Fibroblast of villous mesenchyme (primary cell): ENCODE results near the gene ADAMTS2. TPM values are rescaled to one million over a fixed set of nuclear protein-coding genes. Genes with fewer than 3 reads are reported as not detected.
"Not testable (repeated sequence)": the region's sequence is repeated elsewhere in the genome, so short reads cannot be mapped to it uniquely, and the experiment has no call there.

Experiments used
- DNase-seq: peaks from one replicate; pipeline ENCODE4 v3.0.0-alpha.2; 2010; ENCODE audit warnings: low read depth
- H3K4me3 ChIP-seq: 2 replicates; pipeline ENCODE4 v1.5.1; 2011; ENCODE audit warnings: low read depth, mild to moderate bottlenecking, low read length
- CTCF ChIP-seq: IDR thresholded peaks from 2 replicates; pipeline ENCODE4 v1.5.1; 2012; ENCODE audit warnings: low read depth, mild to moderate bottlenecking, low read length; ENCODE audit not compliant: insufficient read depth
- total RNA-seq: library from RNA; depleted of rRNA; stranded (reverse); fragments of >200 nt; gene quantifications from 2 replicates; pipeline ENCODE4 v1.2.3, GENCODE V29; 2012

ADAMTS2 gene
- total RNA-seq, 1 donor: 30.2 TPM

DNA sequence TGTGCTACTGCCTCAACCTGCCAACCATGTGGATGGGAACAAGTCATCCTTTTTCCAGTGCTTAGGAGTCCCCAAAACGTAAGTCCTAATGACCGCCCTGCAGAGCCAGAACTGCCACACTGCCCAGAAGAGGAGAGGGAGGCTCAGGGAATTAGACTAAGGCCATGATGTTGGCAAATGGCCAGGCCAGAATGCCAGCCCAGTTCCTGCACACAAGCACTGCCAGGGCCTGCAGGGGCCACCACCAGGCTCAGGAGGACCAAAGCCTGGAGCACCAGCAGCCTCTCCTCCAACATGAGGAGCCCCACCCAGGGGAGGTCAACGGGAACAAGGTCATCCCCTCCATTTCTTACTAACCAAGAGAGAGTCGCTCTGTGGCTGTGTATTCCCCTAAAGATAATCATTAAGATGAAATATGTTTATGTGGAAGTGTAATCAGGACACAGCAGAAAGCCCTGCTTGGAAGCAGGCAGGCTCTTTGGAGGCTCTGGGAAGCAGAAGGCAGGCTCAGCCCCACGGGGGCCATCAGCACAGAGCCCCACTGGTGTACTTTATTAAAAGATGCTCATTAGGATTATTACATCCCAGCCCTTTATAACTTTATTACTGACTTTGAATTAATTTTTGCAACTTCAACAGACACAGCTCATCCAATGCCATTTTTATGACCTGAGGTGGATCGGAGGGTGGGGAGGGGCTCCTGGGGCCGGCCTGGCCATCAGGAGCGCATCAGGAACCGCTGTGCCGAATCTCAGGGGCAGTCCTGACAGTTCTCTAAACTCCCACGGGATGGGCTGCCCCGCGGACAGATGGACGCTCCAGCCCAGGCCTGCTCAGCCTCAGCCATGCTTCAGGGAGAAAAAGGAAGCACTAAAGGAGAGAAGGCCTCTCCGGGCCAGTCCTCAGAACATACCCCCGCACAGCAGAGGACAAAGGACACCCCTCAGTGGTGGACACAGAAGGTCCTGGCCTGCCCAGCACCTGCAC is 127.0 kb downstream of the ADAMTS2 start:
- DNase-seq: no peak
- H3K4me3 ChIP-seq: no peak overlapping the region
- TF ChIP-seq CTCF: no peak

GRCh38 chr5:179217356-179217755 is 127.9 kb downstream of the ADAMTS2 start:
- TF ChIP-seq CTCF: no peak
- peak; percentile 74 for DNase-seq
- H3K4me3 ChIP-seq: no peak overlapping the region

DNA sequence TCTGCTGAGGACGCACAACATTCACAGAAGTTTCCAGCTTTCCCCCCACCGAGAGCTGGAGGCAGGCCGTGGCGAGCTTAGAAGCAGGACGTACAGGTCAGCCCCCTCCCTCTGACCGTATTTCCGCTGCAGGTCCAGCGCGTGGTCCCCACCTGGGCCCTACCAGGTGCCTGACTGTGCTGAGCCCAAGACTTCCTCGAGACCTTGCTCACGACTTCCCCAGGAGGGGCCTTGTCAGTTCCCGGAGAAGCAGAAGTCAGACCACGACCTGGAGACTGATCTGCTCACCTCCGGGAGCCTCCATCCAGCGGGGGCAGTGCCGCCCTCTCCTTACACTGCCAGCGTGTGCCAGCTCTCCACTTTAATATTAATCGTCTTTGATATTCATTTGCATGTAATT is 128.9 kb downstream of the ADAMTS2 start:
- DNase-seq, H3K4me3 ChIP-seq: not testable (repeated sequence)

DNA sequence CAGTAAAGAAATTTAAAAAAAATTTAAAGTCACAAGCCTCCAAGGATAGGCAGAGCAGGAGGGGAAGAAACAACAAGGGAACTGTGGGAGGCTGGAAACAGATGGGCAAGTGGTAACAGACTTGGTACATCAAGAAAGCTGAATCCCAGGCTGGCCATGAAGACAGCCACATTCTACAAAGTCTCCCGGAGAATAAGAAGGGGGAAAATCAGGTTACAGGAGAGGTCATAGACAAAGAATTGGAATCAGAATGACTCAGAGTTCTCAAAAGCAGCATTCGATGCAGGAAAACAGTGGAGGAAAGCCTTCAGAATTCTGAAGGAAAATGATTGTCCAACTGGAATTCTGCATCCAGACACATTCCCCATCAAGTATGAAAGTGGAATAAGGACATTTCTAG is 129.7 kb downstream of the ADAMTS2 start:
- peak; percentile 56 for DNase-seq
- no peak for TF ChIP-seq CTCF
- H3K4me3 ChIP-seq: no peak overlapping the region

GRCh38 chr5:179214678-179215077 is 130.6 kb downstream of the ADAMTS2 start:
- TF ChIP-seq CTCF: no peak
- no peak for DNase-seq
- H3K4me3 ChIP-seq: no peak overlapping the region

DNA sequence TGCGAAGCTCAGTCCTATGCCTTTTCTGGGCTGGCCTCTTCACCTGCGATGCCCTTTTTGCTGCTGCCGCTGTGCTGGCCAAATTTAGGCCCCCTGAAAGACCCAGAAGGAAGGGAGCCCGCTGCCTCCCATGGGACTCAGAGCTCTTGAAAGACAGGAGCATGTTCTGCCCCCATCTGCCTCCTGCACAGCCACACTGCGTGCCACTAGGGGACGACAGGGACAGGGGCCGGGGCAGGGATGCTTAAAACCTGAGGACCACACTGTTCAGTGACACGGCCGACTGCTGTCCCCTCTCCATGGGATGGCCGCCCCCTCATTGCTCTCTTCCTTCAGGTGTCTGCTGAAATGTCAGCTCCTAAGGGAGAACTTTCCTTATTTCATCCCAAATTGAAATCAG is 132.4 kb downstream of the ADAMTS2 start:
- DNase-seq: no peak
- no peak overlapping the region for H3K4me3 ChIP-seq
- peak; percentile 58 for TF ChIP-seq CTCF

- H3K4me3 ChIP-seq: no peak overlapping the region
- no peak for DNase-seq
- no peak for TF ChIP-seq CTCF
Measured at GRCh38 chr5:179211631-179212030, 133.6 kb downstream of the ADAMTS2 start.
